AG04450 (cell line): ENCODE data around the gene NDRG4. TPM values are rescaled to one million over a fixed set of nuclear protein-coding genes. Genes with fewer than 3 reads are reported as not detected.
A peak's percentile ranks its signal among the peaks of the same experiment; 100 is the strongest.

Experiments used
- CTCF ChIA-PET: fragments of 300-600, 350-600 bp; formaldehyde crosslinking; extraction: SDS; loops from one replicate; lab custom pipeline; 2022; ENCODE audit warnings: antibody characterized with exemption, inconsistent platforms; lab: Charles Lee
- POLR2A ChIA-PET: fragments of 350-600 bp; formaldehyde crosslinking; extraction: SDS; loops from one replicate; lab custom pipeline; 2021; ENCODE audit warnings: antibody characterized with exemption, inconsistent platforms; lab: Yijun Ruan, JAX
- DNase-seq: peaks from one replicate; pipeline ENCODE4 v3.0.0-alpha.2; 2011; ENCODE audit warnings: low read depth, low spot score
- H3K27ac ChIP-seq: one replicate; pipeline ENCODE4 v1.5.1; 2012; ENCODE audit warnings: low read depth, low read length, control low read depth
- H3K27me3 ChIP-seq: one replicate; pipeline ENCODE4 v1.6.0; 2012; ENCODE audit warnings: low read length; ENCODE audit not compliant: control insufficient read depth, insufficient read depth
- H3K4me3 ChIP-seq: 2 replicates; pipeline ENCODE4 v1.5.1; 2011; ENCODE audit warnings: mild to moderate bottlenecking, low read depth, low read length, control low read depth
- H3K9me3 ChIP-seq: 2 replicates; pipeline ENCODE4 v1.5.1; 2012; ENCODE audit warnings: low read length; ENCODE audit not compliant: control insufficient read depth, insufficient read depth
- polyA plus RNA-seq: library from polyadenylated mRNA; depleted of rRNA; stranded (reverse); fragments of >200 nt; gene quantifications from 2 replicates; pipeline ENCODE4 v1.2.3, GENCODE V29; 2011
- TF ChIP-seq, protein P1 (sequence below): IDR thresholded peaks from 2 replicates; pipeline ENCODE4 v1.5.1; 2011; ENCODE audit warnings: low read depth, low read length, control low read depth, inconsistent platforms

Gene NDRG4
- polyA plus RNA-seq, 1 experiment, result 24.3 TPM

DNA sequence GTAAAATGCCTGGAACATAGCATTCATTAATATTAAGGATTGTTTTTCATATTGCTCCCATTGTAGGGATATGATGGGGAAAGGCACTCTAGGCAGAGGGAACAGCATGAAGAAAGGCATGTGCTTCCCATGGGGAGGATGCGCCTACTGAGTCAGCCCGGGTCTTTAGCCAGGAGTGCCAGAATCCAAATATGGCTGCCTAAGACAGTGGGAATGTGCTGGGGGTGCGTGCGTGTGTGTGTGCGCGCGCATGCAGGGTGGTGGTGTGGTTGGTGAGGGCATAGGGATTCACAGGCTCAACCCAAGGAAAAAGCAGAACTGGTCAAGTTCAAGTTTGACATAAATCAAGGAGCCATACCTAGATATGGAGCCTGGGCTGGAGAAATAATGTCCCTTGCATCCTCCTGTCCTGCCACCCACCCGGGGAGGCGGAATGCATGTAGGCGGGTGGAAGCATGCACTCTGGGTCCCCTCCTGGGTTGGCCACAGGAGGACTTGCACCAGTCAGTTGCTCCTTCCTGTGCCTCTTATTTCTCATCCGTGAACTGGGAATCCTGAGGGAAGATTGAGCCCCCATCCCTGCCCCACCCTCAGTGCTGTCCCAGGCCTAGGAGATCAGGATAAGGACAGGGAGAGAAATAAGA, 18.6 kb upstream of the NDRG4 start:
- H3K27ac ChIP-seq, result no peak overlapping the region
- CTCF ChIA-PET, result interaction anchor here (0.7 kb wide), 1 partner anchor 71 kb away, joined by 4 read pairs; no protein-coding TSS in a partner anchor
- TF ChIP-seq, protein P1, sequence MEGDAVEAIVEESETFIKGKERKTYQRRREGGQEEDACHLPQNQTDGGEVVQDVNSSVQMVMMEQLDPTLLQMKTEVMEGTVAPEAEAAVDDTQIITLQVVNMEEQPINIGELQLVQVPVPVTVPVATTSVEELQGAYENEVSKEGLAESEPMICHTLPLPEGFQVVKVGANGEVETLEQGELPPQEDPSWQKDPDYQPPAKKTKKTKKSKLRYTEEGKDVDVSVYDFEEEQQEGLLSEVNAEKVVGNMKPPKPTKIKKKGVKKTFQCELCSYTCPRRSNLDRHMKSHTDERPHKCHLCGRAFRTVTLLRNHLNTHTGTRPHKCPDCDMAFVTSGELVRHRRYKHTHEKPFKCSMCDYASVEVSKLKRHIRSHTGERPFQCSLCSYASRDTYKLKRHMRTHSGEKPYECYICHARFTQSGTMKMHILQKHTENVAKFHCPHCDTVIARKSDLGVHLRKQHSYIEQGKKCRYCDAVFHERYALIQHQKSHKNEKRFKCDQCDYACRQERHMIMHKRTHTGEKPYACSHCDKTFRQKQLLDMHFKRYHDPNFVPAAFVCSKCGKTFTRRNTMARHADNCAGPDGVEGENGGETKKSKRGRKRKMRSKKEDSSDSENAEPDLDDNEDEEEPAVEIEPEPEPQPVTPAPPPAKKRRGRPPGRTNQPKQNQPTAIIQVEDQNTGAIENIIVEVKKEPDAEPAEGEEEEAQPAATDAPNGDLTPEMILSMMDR, result no peak
- no peak overlapping the region for H3K4me3 ChIP-seq
- no peak for DNase-seq
- H3K9me3 ChIP-seq, result no peaks in the 10 kb centered on the region
- POLR2A ChIA-PET, result no interaction called here
- peaks cover 5% of the 10 kb centered on the region for H3K27me3 ChIP-seq

DNA sequence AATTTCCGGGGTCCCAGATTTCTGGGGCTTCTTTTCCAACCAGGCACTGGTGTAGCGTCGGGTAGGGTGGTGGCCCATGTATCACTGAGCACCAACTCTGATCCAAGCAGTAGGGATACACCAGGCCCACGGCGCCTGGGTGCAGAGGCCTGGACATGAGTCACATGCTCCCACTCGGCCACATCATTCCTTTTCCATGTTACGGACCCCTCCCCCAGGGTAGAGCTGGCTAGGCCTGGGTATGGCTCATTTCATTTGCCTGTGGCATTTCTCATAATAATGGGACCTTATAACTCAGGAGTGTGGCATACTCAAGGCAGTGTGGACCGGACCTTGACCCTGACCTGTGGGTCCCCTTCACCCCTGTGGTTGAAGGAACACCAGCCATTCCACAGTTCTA, 18.0 kb upstream of the NDRG4 start:
- H3K27me3 ChIP-seq, result peaks cover 5% of the 10 kb centered on the region
- H3K27ac ChIP-seq, result no peak overlapping the region
- CTCF ChIA-PET, result no interaction called here
- no peak overlapping the region for H3K4me3 ChIP-seq
- no peak for DNase-seq
- POLR2A ChIA-PET, result no interaction called here
- TF ChIP-seq, protein P1, result no peak
- H3K9me3 ChIP-seq, result no peaks in the 10 kb centered on the region

DNA sequence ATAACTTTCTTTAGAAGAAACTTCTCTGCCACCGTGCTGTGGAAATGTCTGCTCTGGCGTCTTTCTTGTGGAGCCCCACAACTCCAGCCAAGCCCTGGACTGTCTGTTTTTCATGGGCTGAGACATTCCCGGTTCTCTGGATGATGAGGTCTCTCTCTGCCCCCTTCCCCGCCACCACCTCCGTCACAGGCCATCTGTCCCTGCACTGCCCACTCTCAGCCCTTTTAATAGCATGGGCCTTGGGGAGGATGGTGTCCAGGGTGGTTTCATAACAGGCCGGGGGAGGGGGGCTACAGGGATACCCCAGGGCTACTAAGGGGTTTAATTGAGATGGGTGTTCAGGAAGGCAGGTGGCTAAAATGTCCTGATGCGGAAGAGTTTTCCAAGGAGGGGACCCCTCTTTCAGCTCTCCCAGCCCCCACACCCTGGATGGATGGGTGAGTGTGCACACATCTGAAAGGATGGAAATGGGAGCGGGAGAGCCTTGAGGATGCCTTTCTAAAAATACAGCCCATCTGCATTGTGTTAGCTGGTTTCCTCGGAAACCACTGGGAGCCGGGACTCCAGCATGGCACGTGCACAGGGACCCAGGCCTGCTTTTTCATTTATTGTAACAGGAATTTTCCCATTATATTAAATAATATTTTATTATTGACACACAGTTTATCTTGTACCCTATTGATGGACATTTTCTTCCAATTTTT, 14.6 kb upstream of the NDRG4 start:
- Histone ChIP-seq H3K9me3 (no peaks in the 10 kb centered on the region), H3K27me3 (peaks cover 11% of the 10 kb centered on the region), H3K4me3 (no peak overlapping the region), H3K27ac (no peak overlapping the region)
- DNase-seq, result no peak
- TF ChIP-seq, protein P1, result no peak
- CTCF ChIA-PET, result interaction anchor here (0.7 to 6.1 kb wide), 8 partner anchors 10 to 302 kb away, joined by 3 to 210 read pairs (median 12); no protein-coding TSS in a partner anchor
- POLR2A ChIA-PET, result interaction anchor here (0.9 kb wide), 1 partner anchor 157 kb away, joined by 3 read pairs; no protein-coding TSS in a partner anchor

DNA sequence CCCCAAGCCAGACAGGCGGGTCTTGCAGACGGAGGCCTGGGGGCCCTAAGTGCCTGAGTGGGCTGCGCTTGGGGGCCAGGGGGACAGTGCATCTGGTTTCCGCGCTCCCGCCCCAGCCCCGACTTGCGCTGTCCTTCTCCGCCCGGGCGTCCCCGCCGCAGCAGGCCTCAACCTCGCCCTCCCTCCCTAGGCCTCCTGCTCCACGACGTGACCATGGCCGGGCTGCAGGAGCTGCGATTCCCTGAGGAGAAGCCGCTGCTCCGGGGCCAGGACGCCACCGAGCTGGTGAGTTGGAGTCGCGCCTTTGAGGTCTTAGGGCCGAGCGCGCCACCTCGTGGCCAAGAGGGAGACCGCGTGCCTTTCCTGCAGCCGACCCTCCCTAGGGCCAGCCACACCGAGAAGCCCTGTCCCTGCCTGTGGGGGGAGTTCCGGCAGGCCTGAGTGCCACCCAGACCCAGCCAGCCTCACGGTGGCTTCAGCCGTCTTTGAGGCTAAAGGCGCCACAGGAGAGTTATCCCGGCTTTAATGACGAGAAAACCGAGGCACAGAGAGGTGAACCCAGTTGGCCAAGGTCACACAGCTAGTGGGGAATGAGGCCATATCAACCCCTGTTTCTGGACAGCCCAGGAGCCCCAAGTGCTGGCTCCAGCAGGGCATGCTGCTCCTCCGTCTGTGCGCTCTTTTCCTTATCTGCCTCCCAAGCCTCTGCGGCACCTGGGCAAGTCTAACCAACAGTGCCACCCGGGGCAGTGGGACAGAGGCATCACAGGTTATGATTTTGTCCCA, 12.2 kb upstream of the NDRG4 start:
- POLR2A ChIA-PET, result interaction anchor here (0.6 to 1.1 kb wide), 2 partner anchors 148 to 151 kb away, joined by 4 to 6 read pairs; no protein-coding TSS in a partner anchor
- TF ChIP-seq, protein P1, result peak; percentile 84
- Histone ChIP-seq H3K4me3 (0 out of 2 replicates have a peak overlapping the region, but pooled peaks have one; percentile 4), H3K9me3 (no peaks in the 10 kb centered on the region), H3K27ac (no peak overlapping the region), H3K27me3 (peaks cover 11% of the 10 kb centered on the region)
- peak; percentile 38 for DNase-seq
- CTCF ChIA-PET, result interaction anchor here (0.5 to 6.1 kb wide), 15 partner anchors 15 to 366 kb away, joined by 3 to 210 read pairs (median 5); partner anchors contain the start of gene GINS3
